Endothelial cell of umbilical vein (primary cell): ENCODE measurements around the gene CD84. TPM values are rescaled to one million over a fixed set of nuclear protein-coding genes. Genes with fewer than 3 reads are reported as not detected.

Source experiments
- BruUV-seq: library from RNA; stranded (reverse); fragments of 400-500 nt; replicated peaks from 2 replicates; lab custom pipeline; 2021; lab: Mats Ljungman, UMichigan
- CTCF ChIA-PET: fragments of 300-600, 350-600 bp; sonication (Branson Sonifier 250); formaldehyde crosslinking; loops from one replicate; lab custom pipeline; 2021; ENCODE audit warnings: antibody characterized with exemption, inconsistent platforms; lab: Charles Lee
- POLR2A ChIA-PET: fragments of 300-600, 350-600 bp; sonication (Branson Sonifier 250); formaldehyde crosslinking; loops from one replicate; lab custom pipeline; 2021; ENCODE audit warnings: antibody characterized with exemption, inconsistent platforms; lab: Charles Lee
- DNase-seq: peaks from one replicate; pipeline ENCODE4 v3.0.0-alpha.2; 2011; ENCODE audit warnings: low read depth, low spot score
- FAIRE-seq: peaks from 2 replicates; lab custom pipeline; 2011; peaks lifted over from hg19 to GRCh38; lab: Jason Lieb, UNC
- H2AFZ ChIP-seq: 2 replicates; pipeline ENCODE4 v1.6.0; 2012; ENCODE audit warnings: low read depth, low read length, control low read depth, inconsistent platforms
- H3K27ac ChIP-seq: 2 replicates; pipeline ENCODE4 v1.5.1; 2011; ENCODE audit warnings: low read depth, mild to moderate bottlenecking, control low read depth, low read length, moderate library complexity; ENCODE audit not compliant: insufficient read depth
- H3K27me3 ChIP-seq, 2 experiments: 2 replicates each; pipeline versions ENCODE4 v1.6.0 to v1.6.1; 2011; ENCODE audit warnings: low read length in 2 of 2, mixed read lengths in 1 of 2; ENCODE audit not compliant: control insufficient read depth in 2 of 2, insufficient read depth in 2 of 2
- H3K36me3 ChIP-seq, 2 experiments: 2 replicates in 1 of 2; 3 replicates in 1 of 2; pipeline ENCODE4 v1.5.1; 2011; ENCODE audit warnings: low read length in 2 of 2, mild to moderate bottlenecking in 1 of 2, moderate library complexity in 1 of 2; ENCODE audit not compliant: control insufficient read depth in 2 of 2, insufficient read depth in 2 of 2; ENCODE audit errors: extremely low read depth in 1 of 2
- H3K4me1 ChIP-seq: 3 replicates; pipeline ENCODE4 v1.5.1; 2011; ENCODE audit warnings: mild to moderate bottlenecking, low read length; ENCODE audit not compliant: control insufficient read depth, insufficient read depth; ENCODE audit errors: extremely low read depth
- H3K4me2 ChIP-seq: 2 replicates; pipeline ENCODE4 v1.6.1; 2011; ENCODE audit warnings: low read length, control low read depth, mixed read lengths; ENCODE audit not compliant: insufficient read depth
- H3K4me3 ChIP-seq, 3 experiments: fragments of 200-600 bp in 1 of 3; sonication (generic), shearing (Covaris generic) in 1 of 3; replicated peaks in 1 of 3; 2 replicates each; pipeline ENCODE4 v1.5.1; 2011 to 2016; ENCODE audit warnings: control low read depth in 3 of 3, low read length in 3 of 3, mild to moderate bottlenecking in 2 of 3, inconsistent platforms in 1 of 3, low read depth in 1 of 3, moderate library complexity in 1 of 3; ENCODE audit not compliant: insufficient read depth in 1 of 3
- H3K79me2 ChIP-seq: 2 replicates; pipeline ENCODE4 v1.6.0; 2012; ENCODE audit warnings: low read length, inconsistent platforms; ENCODE audit not compliant: control insufficient read depth, insufficient read depth
- H3K9ac ChIP-seq: replicated peaks from 2 replicates; pipeline ENCODE3; 2011; ENCODE audit warnings: low read length, control low read depth; ENCODE audit not compliant: insufficient read depth; ENCODE audit errors: extremely low read depth
- H3K9me1 ChIP-seq: replicated peaks from 3 replicates; pipeline ENCODE4 v1.6.0; 2011; ENCODE audit warnings: mild to moderate bottlenecking, low read length; ENCODE audit not compliant: control insufficient read depth, insufficient read depth; ENCODE audit errors: extremely low read depth
- H3K9me3 ChIP-seq: replicated peaks from 2 replicates; pipeline ENCODE4 v1.5.1; 2012; ENCODE audit warnings: low read length, inconsistent platforms; ENCODE audit not compliant: control insufficient read depth, insufficient read depth
- H4K20me1 ChIP-seq: replicated peaks from 2 replicates; pipeline ENCODE3; 2011; ENCODE audit warnings: mild to moderate bottlenecking, low read length; ENCODE audit not compliant: control insufficient read depth, insufficient read depth; ENCODE audit errors: extremely low read depth
- CTCF ChIP-seq, 2 donors: IDR thresholded peaks; 1 replicate in 1 of 2; 2 replicates in 1 of 2; pipeline ENCODE4 v1.5.1; 2011; ENCODE audit warnings: low read length in 2 of 2, mild to moderate bottlenecking in 2 of 2, moderate library complexity in 2 of 2, control low read depth in 1 of 2, inconsistent platforms in 1 of 2, low read depth in 1 of 2; ENCODE audit not compliant: insufficient read depth in 1 of 2; ENCODE audit errors: extremely low read depth in 1 of 2
- EZH2 ChIP-seq: IDR thresholded peaks from 2 replicates; pipeline ENCODE4 v1.6.1; 2012; ENCODE audit warnings: borderline replicate concordance, low read depth, mild to moderate bottlenecking, moderate library complexity, low read length, inconsistent platforms; ENCODE audit not compliant: severe bottlenecking
- FOS ChIP-seq: IDR thresholded peaks from 2 replicates; pipeline ENCODE4 v1.6.1; 2011; ENCODE audit warnings: mild to moderate bottlenecking, low read length, moderate library complexity, borderline replicate concordance; ENCODE audit not compliant: insufficient read depth
- GATA2 ChIP-seq: IDR thresholded peaks from 2 replicates; pipeline ENCODE4 v1.7.0; 2011; ENCODE audit warnings: low read depth, mild to moderate bottlenecking, moderate library complexity, mixed read lengths, low read length; ENCODE audit not compliant: insufficient read length, insufficient read depth
- JUN ChIP-seq: IDR thresholded peaks from 2 replicates; pipeline ENCODE4 v1.6.1; 2011; ENCODE audit warnings: borderline replicate concordance, low read depth; ENCODE audit not compliant: insufficient read length, insufficient read depth
- MAX ChIP-seq: IDR thresholded peaks from 2 replicates; pipeline ENCODE4 v1.6.1; 2011; ENCODE audit not compliant: insufficient read depth, insufficient read length
- MYC ChIP-seq: IDR thresholded peaks from one replicate; pipeline ENCODE4 v1.6.1; 2011; ENCODE audit warnings: mild to moderate bottlenecking, low read depth, low read length
- POLR2A ChIP-seq: IDR thresholded peaks from 2 replicates; pipeline ENCODE4 v1.6.1; 2012; ENCODE audit warnings: low read depth, mild to moderate bottlenecking, control low read depth, low read length
- POLR2AphosphoS5 ChIP-seq: IDR thresholded peaks from 2 replicates; pipeline ENCODE4 v1.6.1; 2012; ENCODE audit warnings: low read depth, mild to moderate bottlenecking, control low read depth, low read length, moderate library complexity; ENCODE audit not compliant: insufficient read depth
- dilution Hi-C: fragments of 300-500 bp; cut with MboI; formaldehyde crosslinking; loops from one replicate; pipeline ENCODE4 v1.15.0; 2019; ENCODE audit warnings: low sequenced_read_pairs; ENCODE audit not compliant: extremely low pct_ligation_motif_present
- intact Hi-C: fragments of 100-400 bp; cut with micrococcal nuclease; formaldehyde crosslinking; loops from one replicate; pipeline ENCODE4 v1.10.0; 2022
- polyA plus RNA-seq, 4 experiments: library from polyadenylated mRNA; depleted of rRNA in 3 of 4; stranded (reverse) in 3 of 4; unstranded in 1 of 4; fragments of >200 nt; gene quantifications; 2 replicates each; pipeline versions ENCODE4 v1.2.1 to v1.2.3, GENCODE V29; 2011 to 2012; ENCODE audit warnings: missing spikeins in 1 of 4
- total RNA-seq: library from RNA; stranded (reverse); gene quantifications from 2 replicates; pipeline ENCODE4 v1.2.3, GENCODE V29; 2021

CD84 gene
- total and polyA plus RNA-seq, 2 donors (not counting 3 experiments of a cell fraction or from before 2014, with no cell fraction given), result not detected

- DNase-seq, result no peak
- no peak for FAIRE-seq
- no peaks in the 10 kb centered on the region for H3K9me3 ChIP-seq
- ChIA-PET CTCF (no interaction called here), POLR2A (no interaction called here)
- H4K20me1 ChIP-seq, result no peaks in the 10 kb centered on the region
- no peaks in the 10 kb centered on the region for H3K9me1 ChIP-seq
- BruUV-seq, result no TSS peak
- intact Hi-C loops, result no loop called here
- dilution Hi-C loops, result no loop called here
- no peak overlapping the region for H3K9ac ChIP-seq
- no peaks in the 10 kb centered on the region for H3K79me2 ChIP-seq
- H3K27me3 ChIP-seq, result peaks cover 0 to 3% of the 10 kb centered on the region in 2 experiments
- H3K27ac ChIP-seq, result no peak overlapping the region
- H2AFZ ChIP-seq, result no peak overlapping the region
- H3K36me3 ChIP-seq, result no peaks in the 10 kb centered on the region
- H3K4me1 ChIP-seq, result no peaks in the 10 kb centered on the region
- H3K4me3 ChIP-seq, result no peak overlapping the region
- H3K4me2 ChIP-seq, result no peak overlapping the region
- TF ChIP-seq JUN (no peak), MAX (no peak), CTCF (IDR thresholded peaks at IDR 0.05; ENCODE audit: extremely low read depth in 1 of 2, insufficient read depth in 1 of 2, low read depth in 1 of 2, low read length in 2 of 2) (no peak), POLR2A (no peak), EZH2 (no peak), FOS (no peak), POLR2AphosphoS5 (no peak), GATA2 (no peak), MYC (no peak)
Measured at GRCh38 chr1:160576390-160576789, 2.9 kb downstream of the CD84 start.
